GM12892 (cell line): ENCODE results near the gene PCNX2.

ENCODE experiments used
- POLR2A ChIP-seq: IDR thresholded peaks from 2 replicates; pipeline ENCODE4 v1.6.1; 2011; ENCODE audit warnings: low read depth, low read length, control low read depth
- POLR2AphosphoS5 ChIP-seq: IDR thresholded peaks from 2 replicates; pipeline ENCODE4 v1.6.1; 2011; ENCODE audit warnings: low read depth, low read length, control low read depth
- TAF1 ChIP-seq: IDR thresholded peaks from 2 replicates; pipeline ENCODE4 v1.6.1; 2011; ENCODE audit warnings: low read depth, mild to moderate bottlenecking, control low read depth, low read length, borderline replicate concordance

DNA sequence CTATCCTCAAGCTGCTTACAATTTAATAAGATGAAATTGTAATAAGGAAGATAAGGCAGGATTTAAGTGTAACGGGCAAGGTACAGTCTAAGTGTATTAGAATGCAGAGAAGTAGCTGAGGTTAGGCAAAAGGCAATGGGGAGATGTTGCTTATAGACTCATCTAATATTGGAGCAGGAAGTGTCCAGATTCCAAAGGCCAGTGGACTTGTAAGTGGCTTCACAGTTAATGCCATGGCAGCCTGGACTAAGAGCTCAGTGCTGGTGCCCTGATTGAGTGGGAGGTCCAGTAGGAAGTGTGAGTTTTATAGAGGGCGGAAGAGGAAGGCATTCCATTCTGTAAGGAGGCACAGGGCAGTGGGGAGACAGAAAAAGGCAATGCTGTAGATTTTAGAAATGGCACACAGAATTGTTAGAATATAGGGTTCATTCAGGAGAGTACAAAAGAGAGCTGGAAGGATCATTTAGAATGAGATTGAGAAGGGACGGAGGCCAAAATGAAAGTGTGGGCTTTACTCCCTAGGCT is 44.6 kb upstream of the PCNX2 start:
- TF ChIP-seq POLR2AphosphoS5 (no peak), TAF1 (no peak), POLR2A (no peak)
